Measurements from ENCODE around the gene ASXL2.

GRCh38 chr2:25784404-25784803, 93.9 kb downstream of the ASXL2 start:
- TF ChIP-seq, protein P1, sequence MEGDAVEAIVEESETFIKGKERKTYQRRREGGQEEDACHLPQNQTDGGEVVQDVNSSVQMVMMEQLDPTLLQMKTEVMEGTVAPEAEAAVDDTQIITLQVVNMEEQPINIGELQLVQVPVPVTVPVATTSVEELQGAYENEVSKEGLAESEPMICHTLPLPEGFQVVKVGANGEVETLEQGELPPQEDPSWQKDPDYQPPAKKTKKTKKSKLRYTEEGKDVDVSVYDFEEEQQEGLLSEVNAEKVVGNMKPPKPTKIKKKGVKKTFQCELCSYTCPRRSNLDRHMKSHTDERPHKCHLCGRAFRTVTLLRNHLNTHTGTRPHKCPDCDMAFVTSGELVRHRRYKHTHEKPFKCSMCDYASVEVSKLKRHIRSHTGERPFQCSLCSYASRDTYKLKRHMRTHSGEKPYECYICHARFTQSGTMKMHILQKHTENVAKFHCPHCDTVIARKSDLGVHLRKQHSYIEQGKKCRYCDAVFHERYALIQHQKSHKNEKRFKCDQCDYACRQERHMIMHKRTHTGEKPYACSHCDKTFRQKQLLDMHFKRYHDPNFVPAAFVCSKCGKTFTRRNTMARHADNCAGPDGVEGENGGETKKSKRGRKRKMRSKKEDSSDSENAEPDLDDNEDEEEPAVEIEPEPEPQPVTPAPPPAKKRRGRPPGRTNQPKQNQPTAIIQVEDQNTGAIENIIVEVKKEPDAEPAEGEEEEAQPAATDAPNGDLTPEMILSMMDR (IDR thresholded peaks at IDR 0.05; ENCODE audit: low read depth, low read length), result no peak
- TF ChIP-seq EZH2phosphoT487 (IDR thresholded peaks at IDR 0.05; ENCODE audit: low read depth), result no peak
